GM13976 (cell line): ENCODE measurements around the gene TMEM63C.
"Not testable (repeated sequence)": the region's sequence is repeated elsewhere in the genome, so short reads cannot be mapped to it uniquely, and the experiment has no call there.

Source experiments
- DNase-seq: peaks from one replicate; pipeline ENCODE4 v3.0.0; 2012; ENCODE audit warnings: low spot score
- CTCF ChIP-seq: IDR thresholded peaks from 2 replicates; pipeline ENCODE4 v1.5.1; 2012; ENCODE audit warnings: borderline replicate concordance, mild to moderate bottlenecking; ENCODE audit not compliant: insufficient read depth; ENCODE audit errors: extremely low read depth, missing control alignments, control extremely low read depth
- in situ Hi-C: fragments of 300-500 bp; cut with MboI; formaldehyde crosslinking; loops from one replicate; pipeline ENCODE4 v1.12.0; 2022; ENCODE audit warnings: low sequenced_read_pairs, mixed read lengths, inconsistent platforms; ENCODE audit not compliant: unreplicated experiment

Gene TMEM63C

GRCh38 chr14:77172916-77173315, 8.7 kb upstream of the TMEM63C start:
- TF ChIP-seq CTCF, result no peak
- no peak for DNase-seq
- in situ Hi-C loops, result no loop called here

GRCh38 chr14:77173911-77174617, 7.5 kb upstream of the TMEM63C start:
- in situ Hi-C loops, DNase-seq: not testable (repeated sequence)

GRCh38 chr14:77175843-77176242, 5.8 kb upstream of the TMEM63C start:
- TF ChIP-seq CTCF, result no peak
- DNase-seq, result no peak
- in situ Hi-C loops, result no loop called here

- DNase-seq, result no peak
- no peak for TF ChIP-seq CTCF
- in situ Hi-C loops, result no loop called here
Observed at GRCh38 chr14:77177702-77178101, 3.9 kb upstream of the TMEM63C start.

GRCh38 chr14:77178656-77179055, 2.9 kb upstream of the TMEM63C start:
- no peak for TF ChIP-seq CTCF
- no peak for DNase-seq
- in situ Hi-C loops, result no loop called here

GRCh38 chr14:77180726-77181602, 634 bp upstream of the TMEM63C start:
- no peak for TF ChIP-seq CTCF
- in situ Hi-C loops, result no loop called here
- DNase-seq, result no peak

- in situ Hi-C loops, result no loop called here
- no peak for DNase-seq
- no peak for TF ChIP-seq CTCF
Observed at GRCh38 chr14:77183896-77184295, 2.3 kb downstream of the TMEM63C start.
